PFSK-1 (cell line): ENCODE measurements around the gene ZMYM5.

Experiments used
- POLR2AphosphoS5 ChIP-seq: IDR thresholded peaks from 2 replicates; pipeline ENCODE4 v1.6.1; 2012; ENCODE audit warnings: low read depth, mild to moderate bottlenecking, control low read depth, low read length, moderate library complexity
- SIN3A ChIP-seq: IDR thresholded peaks from 2 replicates; pipeline ENCODE4 v1.6.1; 2012; ENCODE audit warnings: mild to moderate bottlenecking, low read length, moderate library complexity, borderline replicate concordance; ENCODE audit not compliant: insufficient read depth
- TAF1 ChIP-seq: IDR thresholded peaks from 2 replicates; pipeline ENCODE4 v1.6.1; 2012; ENCODE audit warnings: low read length, control low read depth, borderline replicate concordance; ENCODE audit not compliant: insufficient read depth

GRCh38 chr13:19861762-19862161 lies 1.7 kb downstream of the ZMYM5 start:
- no peak for TF ChIP-seq POLR2AphosphoS5
- TF ChIP-seq SIN3A = no peak
- TF ChIP-seq TAF1 = no peak
